NAMALWA (cell line): ENCODE data around the gene SHLD3.
A peak's percentile ranks its signal among the peaks of the same experiment; 100 is the strongest.
"Not testable (repeated sequence)": the region's sequence is repeated elsewhere in the genome, so short reads cannot be mapped to it uniquely, and the experiment has no call there.

Experiments used
- DNase-seq: peaks from one replicate; pipeline ENCODE4 v3.0.0-alpha.2; 2015; ENCODE audit warnings: low spot score

Gene SHLD3, protein sequence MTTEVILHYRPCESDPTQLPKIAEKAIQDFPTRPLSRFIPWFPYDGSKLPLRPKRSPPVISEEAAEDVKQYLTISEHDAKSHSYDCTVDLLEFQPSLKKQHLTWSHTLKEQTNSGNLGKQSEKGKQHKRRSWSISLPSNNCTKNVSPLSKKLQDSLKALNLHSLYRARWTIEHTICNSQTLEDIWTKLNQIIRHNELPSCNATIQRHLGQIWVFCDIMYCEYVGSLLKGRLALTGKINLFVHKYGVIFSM

DNA sequence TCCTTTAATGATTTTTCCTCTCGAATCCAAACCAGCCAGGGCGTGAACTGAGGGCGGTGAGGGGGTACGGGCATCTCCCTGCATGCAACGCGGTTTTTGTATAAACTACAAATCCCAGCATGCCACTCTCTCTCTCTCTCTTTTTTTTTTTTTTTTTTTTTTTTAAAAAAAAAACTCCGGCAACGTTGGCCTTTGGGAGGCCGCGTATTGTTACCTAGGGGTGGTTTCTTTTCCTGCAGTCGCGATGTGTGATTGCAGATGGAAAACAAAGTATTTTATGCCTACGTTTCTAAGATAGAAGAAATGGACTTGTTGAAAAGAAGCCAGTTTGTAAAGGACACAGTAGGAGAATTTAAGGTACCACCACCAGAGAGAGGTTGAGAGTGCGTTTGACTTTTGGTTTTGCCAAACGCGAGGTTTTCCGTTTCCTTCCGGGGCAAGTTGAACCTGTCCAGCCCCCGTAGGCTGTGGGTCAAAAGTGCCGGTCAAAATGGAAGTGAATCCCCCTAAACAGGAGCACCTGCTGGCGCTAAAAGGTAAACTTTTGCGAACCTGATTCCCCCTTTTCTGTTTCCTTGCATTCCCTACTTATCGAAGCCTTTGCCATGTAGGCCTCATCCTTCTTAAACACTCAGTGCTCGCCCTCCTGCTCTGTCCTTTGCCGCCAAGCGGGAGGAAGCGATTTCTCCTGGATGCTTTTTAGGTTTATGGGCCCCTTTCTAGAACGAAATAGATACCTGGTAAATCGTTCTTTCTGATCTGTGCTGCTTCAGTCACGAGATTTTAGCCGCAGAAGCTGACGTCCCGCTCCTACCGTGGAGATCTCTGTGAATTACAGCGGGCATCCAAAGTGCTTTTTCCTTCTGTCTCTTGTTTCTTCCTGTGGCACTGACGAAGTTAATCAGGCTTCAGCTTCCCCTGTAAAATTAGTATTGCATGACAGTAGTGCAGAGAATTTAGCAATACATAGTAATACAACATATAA is at the start of gene SHLD3, which contains the start of gene TRAPPC13:
SHLD3 (plus strand) TSS at position 457 of the 985 bp plus-strand sequence. CDS start 4,561 bp downstream, outside the sequence.
TRAPPC13 (plus strand) TSS at position 457 of the 985 bp plus-strand sequence; CDS start at position 491, 34 bp downstream.
- peak; percentile 92 for DNase-seq

DNA sequence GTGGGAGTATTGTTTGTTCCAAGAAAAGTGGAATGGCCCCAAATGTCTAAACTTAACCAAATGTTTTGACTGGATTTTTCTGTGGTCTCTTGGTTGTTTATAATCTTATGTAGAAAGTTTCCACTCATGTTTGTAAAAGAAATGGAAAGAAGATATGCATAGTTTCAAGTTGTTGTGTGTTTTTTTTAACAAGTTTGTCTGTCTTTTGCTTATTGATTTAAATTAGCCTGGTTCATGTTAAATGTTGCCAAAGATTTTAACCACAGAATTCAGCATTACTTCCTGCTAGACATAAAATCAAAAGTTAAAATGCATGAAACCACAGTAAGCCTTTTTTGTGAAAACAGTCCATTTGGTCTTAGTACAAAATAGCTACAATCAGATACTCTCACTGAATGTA is 47.7 kb upstream of the SHLD3 start:
- DNase-seq: no peak

DNA sequence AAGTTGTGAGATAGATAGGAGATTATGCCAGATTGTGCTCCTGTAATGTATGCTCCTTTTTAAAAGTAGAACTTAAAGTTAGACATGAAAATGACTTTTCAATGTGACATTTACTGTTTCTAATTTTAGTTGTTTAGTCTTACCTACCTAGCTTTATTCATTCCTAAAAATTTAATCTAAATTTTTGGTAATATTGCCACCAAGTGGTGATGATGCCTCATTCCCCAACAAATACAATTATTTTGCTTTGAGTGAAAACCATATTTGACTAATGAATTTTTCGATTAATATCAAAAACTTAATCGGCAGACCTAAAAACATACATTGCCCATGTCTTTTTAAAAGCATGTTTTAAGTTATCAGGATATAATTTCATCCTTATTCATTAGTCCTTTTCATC is 36.1 kb upstream of the SHLD3 start:
- DNase-seq: peak; percentile 13

DNA sequence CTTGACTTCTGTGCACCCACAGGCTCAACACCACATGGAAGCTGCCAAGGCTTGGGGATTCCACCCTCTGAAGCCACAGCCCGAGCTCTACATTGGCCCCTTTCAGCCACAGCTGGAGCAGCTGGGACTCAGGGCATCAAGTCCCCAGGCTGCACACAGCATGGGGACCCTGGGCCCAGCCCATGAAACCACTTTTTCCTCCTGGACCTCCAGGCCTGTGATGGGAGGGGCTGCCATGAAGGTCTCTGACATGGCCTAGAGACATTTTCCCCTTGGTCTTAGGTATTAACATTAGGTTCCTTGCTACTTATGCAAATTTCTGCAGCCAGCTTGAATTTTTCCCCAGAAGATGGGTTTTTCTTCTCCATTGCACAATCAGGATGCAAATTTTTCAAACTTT is 23.1 kb upstream of the SHLD3 start:
- not testable (repeated sequence) for DNase-seq

DNA sequence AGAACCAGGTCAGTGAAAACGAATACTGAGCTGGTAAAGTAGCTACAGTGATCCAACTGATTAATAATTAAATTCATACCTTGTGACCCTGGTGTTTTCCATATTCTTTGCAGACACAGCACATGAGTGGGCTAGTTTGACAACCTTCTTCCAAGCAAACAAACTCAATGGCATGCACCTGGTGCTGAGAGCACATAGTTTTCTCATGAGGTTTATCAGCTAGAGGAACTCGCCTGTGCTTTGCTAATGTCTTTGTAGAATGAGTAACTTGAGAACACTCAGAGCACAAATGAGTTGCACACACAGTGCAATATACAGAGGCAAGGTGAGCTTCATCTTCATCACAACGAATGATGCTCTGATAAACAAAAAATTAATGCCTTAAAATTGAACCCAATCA is 13.3 kb upstream of the SHLD3 start:
- DNase-seq: no peak

DNA sequence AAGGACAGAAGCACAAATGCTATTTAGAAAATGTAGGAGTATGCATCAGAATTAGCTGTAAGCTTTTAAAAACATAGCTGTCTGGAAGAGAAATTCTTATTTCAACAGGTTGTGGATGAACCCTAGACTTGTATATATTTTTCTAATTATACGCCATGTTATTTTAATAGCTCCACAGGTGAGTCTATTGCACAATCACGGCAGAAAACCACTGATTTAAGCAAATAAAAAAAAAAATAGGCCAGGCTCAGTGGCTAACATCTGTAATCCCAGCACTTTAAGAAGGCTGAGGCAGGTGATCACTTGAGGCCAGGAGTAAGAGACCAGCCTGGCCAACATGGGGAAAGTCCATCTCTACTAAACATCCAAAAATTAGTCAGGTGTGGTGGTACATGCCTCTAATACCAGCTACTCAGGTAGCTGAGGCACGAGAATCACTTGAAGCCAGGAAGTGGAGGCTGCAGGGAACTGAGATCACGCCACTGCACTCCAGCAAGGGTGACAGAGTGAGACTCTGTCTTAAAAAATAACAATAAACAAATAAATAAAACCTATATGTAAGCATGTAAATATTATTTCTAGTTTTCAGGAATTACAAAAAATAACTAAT is 12.4 kb upstream of the SHLD3 start:
- no peak for DNase-seq

DNA sequence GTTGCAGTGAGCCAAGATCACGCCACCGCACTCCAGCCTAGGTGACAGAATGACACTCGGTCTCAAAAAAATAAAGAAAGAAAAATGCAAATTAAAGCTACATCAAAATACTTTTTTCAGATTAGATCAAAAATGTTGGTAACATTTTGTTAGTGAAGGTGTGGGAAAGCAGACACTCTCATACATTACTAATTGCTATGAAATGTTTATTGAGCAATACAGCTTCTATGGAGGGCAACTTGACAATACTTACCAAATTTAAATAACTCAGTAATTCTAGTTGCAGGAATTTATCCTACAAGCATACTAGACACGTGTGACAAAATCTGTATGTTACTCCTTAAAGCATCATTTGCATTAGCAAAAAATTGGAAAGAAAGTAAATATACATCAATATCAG is 4.8 kb upstream of the SHLD3 start:
- DNase-seq: no peak

DNA sequence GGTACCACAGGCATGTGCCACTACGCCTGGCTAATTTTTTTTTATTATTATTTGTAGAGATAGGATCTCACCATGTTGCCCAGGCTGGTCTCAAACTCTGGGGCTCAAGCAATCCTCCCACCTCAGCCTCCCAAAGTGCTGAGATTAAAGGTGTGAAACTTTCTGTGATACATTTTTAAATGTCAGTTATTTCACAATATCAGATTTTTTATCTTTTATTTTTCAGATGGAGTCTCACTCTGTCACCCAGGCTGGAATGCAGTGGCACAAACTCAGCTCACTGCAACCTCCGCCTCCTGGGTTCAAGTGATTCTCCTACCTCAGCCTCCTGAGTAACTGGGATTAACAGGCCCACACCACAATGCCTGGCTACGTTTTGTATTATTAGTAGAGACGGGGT is 2.9 kb upstream of the SHLD3 start:
- not testable (repeated sequence) for DNase-seq

DNA sequence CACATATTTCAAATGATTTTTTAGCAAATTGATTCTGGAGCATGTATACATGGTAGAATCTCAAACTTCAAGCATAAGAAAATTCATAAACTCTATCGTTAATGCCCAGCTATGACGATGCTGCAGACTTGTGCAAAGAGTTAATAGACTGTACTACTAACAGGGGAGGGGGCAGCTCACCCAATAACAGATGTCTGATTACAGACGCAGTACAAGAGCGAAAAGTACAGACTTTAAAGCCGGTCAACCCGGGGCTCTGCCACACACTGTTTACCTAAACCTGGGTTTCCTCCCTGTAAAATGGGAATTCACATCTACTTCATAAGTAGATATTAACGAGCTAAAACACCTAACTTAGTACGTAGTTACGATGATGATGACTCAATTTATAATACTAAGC is 1.3 kb upstream of the SHLD3 start:
- peak; percentile 30 for DNase-seq

DNA sequence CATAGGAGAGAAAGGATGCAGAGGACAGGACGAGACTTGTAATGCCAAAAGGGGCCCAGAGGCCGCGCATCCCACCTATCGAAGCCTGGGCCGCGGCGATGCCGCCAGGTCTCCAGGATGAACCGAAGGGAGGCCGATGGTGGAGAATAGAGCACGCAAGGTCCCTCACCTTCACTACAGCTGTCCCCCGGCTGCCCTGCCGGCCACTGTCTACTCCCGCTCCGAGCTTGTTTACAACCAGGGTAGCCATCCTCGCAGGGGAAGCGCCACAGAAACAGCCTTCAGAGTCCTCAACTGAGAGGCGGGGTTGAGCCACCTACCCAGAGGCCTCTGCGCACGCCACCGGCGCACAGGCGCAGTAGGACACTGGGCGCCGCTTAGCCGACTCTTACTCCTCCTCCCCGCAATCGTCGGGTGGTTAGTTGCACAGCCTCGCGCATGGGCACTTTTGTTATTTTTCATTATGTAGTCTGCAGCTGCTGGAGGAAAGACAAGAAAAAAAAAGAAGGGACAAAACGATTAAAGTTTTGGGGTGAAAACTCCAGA is 729 bp upstream of the SHLD3 start, which contains the start of gene TRIM23:
TRIM23 (minus strand) TSS at position 309 of the 546 bp plus-strand sequence; CDS start at position 250, 59 bp downstream.
- DNase-seq: peak; percentile 96

DNA sequence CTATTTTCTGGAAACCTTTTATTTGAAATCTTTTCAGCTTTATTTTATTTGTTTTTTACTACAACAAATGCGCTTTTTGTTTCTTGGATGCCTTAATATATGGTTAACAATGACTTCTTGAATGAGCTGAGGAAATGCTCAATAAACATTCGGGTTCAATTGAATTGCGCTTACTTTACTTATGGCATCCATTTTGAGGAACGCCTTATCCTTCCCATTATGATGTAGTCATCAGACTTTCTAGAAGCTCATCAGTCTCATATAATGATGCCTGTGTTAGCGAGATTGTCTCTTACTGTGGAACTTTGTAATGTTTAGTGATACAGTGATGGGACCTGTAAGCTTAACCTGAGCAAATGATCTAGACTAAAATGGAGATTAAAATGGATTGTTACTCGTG is 916 bp downstream of the SHLD3 start:
- no peak for DNase-seq

DNA sequence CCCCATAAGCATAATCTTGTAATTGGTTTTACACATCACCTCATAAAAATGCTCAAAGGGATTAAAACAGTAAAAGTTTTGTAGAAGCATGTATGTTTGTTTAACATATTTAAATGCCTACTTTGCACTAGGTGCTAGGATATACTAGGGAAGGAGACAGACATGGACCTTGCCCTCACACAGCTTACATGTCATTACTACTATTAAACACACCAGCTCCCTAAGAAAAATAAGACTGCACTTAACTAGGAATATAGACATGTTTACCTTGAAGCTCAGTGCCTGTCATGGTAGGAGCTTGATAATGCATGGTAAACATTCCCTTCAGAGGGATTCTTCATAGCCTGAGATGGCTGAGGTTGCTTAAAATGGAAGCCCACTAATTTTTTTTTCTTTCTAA is 6.2 kb downstream of the SHLD3 start:
- no peak for DNase-seq

DNA sequence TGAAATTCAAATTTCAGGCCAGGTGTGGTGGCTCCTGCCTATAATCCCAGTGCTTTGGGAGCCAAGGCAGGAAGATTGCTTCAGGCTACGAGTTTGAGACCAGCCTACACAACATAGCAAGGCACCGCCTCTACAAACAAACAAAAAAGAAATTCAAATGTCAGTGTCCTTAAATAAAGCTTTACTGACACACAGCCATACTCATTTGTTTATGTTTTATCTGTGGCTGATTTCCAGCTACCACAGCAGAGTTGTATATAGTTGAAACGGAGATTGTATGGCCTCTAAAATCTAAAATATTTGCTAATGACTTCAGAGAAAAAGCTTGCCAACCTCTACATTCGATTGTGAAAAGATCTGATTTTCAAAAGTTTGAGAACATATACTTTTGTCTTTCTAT is 15.4 kb downstream of the SHLD3 start:
- DNase-seq: no peak

DNA sequence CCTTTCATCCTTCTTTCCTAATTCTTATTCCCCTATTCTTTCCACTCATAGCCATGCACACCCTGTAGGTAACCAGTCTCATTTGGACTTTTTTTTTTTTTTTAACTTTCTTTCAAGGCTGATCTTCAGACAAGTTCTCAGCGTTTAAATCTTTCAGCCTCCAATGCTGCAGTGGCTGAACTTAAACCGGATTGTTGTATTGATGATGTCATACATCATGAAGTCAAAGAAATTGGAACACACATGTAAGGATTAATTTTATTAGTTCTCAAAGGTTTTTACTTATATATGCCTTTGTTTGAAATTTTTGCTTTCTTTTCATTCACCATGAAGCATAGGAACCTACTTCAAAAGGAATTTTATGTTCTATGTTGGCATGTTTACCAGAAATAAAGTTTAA is 22.1 kb downstream of the SHLD3 start:
- no peak for DNase-seq

DNA sequence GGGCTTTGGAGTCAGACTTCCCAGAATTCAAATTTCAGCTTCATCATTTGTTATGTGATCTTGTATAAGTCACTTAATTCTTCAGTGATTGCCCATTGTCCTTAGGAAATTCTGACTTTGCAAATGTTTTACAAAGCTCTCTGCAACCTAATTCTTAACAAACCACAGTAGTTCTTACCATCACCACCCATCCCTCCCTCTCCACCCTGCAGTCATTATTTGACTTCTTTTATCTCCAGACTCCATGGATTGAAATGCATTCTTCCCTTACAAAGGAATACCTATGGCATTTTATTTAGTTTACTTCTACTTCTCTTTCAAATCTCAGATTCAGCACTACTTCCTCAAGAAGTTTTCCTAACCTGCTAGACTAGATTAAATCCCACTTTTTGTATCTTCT is 23.1 kb downstream of the SHLD3 start:
- no peak for DNase-seq

DNA sequence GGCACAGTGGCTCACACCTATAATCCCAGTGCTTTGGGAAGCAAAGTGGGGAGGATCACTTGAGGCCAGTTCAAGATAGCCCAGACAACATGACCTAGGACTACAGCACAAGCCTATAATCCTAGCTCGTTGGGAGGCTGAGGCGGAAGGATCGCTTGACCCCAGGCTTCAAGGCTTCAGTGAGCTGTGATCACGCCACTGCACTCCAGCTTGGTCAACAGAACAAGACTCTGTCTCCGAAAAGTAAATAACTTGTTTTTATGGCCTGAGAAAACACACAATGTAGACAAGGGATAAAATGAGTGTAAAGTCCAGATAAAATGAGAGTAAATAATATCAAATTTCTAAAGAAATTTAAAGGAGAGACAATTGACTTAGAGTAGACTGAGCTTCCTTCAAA is 26.3 kb downstream of the SHLD3 start:
- no peak for DNase-seq

DNA sequence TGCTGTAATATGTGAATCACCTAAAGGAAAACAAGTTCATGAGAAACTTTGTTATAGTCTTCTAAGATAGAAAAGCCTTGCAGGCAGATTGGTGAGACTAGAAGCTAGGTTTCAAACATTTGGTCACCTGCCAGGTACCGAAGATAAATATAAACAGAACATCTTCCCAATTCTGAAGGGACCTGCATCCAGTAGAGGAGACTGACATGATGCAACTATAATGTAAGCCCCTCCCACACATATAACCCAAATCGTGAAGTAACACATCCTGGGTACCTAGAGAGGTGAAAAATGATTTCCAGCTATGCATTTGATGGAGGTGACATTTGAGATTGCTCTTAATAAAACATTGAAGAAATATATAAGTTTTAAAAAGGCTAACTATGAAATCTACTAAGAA is 29.9 kb downstream of the SHLD3 start:
- DNase-seq: no peak

DNA sequence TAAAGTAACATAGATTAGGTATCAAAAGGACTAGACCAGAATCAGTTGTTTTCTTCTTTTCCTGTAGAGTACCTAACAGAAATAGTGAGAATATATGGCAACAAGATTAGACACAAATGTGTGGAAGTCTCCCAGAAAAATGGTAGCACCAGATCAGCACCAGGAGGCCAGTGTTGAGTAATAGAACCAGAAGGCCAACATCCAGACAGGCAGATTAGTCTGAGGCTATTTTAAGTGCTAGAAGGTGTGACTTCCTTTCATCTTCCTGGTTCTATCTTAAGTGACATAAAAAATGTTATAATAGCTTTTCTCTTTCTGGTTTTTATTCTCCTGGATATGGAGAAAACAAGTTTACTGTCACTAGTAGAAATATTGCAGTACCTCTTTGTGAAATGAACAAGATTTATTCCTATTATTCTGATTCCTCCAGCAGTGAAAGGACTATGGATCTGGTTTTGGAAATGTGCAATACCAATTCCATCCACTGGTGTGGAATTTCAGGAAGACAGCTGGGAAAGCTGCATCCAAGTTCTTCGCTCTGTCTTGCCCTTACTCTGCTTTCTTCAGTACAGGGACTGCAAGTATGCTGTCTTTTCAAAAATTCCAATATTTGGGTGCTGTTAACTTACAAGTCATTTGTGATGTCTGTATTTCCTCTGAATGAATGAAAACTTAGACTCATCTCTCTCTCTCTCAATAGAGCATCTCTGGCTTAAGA is 39.1 kb downstream of the SHLD3 start:
- no peak for DNase-seq

DNA sequence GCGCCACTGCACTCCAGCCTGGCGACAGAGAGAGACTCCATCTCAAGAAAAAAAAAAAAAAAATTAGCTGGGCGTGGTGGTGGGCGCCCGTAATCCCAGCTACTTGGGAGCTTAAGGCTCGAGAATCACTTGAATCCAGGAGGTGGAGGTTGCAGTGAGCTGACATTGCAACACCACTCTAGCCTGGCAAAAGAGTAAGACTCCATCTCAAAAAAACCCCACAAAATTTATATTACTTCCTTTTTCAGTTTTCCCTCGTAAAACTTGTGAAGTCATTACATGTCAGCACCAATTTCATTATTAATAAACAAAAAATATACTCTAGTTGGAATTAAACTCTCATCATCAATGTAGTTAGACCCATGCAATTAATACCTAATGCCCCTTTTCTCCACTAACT is 43.9 kb downstream of the SHLD3 start:
- no peak for DNase-seq

DNA sequence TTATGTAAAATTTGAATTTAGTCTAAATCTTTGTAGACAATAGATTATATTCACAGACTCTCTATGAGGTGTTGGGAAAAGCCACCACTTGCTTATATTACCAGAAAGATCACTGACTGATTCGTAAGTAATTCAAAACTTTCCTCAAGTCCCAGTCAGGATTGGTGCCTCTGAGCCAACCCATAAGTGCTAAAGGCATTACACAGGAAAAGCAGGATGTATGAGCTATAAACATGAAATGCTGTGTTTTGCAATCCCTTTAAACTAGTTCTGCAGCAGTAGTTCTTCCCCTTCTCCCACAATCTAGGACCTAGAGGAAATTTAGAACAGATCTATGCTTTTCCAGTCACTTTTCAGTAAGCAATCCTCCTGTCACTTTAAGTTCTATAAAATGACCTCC is 48.0 kb downstream of the SHLD3 start:
- DNase-seq: no peak

DNA sequence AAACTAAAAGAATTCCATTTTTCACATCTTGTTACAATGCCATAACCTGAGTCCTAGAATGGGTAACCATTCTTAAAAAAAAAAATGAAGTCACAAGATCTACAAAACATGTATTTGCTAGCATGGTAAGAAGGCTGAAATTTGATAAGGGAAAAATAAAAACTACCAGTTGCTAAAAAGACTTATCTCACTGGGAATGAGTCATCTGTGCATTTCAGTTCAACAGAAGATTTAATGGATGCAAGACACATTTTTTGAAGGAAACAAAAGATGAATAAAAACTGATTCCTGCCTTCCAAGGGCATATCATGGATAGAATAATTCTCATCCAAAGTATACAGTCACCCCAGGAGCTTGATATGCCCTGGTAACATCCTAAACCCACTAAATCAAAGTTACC is 49.9 kb downstream of the SHLD3 start:
- no peak for DNase-seq

DNA sequence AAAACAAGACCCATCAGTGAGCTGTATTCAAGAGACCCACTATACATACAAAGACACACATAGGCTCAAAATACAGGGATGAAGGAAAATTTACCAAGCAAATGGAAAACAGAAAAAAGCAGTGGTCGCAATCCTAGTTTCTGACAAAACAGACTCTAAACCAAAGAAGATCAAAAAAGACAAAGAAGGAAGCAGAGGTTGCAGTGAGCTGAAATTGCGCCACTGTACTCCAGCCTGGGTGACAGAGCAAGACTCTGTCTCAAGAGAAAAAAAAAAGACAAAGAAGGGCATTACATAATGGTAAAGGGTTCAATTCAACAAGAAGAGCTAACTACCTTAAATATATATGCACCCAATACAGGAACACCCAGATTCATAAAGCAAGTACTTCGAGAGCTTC is 51.2 kb downstream of the SHLD3 start:
- not testable (repeated sequence) for DNase-seq
